Neural cell (in vitro differentiated cells): Measurements from ENCODE around the gene CFAP100. TPM values are rescaled to one million over a fixed set of nuclear protein-coding genes. Genes with fewer than 3 reads are reported as not detected.

Source experiments
- H2AFZ ChIP-seq: fragments of 200-600, 300-800 bp; sonication (generic), shearing (Covaris generic); 2 replicates; pipeline ENCODE4 v1.6.0; 2014; ENCODE audit warnings: low read depth, mild to moderate bottlenecking, antibody characterized with exemption, low read length, moderate library complexity
- H3F3A ChIP-seq: fragments of 200-600 bp; shearing (Covaris generic); 2 replicates; pipeline ENCODE4 v1.6.1; 2016; ENCODE audit warnings: mild to moderate bottlenecking, moderate library complexity, mixed read lengths, antibody characterized with exemption, low read length; ENCODE audit not compliant: insufficient read depth, poor library complexity, severe bottlenecking
- H3K27ac ChIP-seq: fragments of 200-600, 300-800 bp; sonication (generic), shearing (Covaris generic); 2 replicates; pipeline ENCODE4 v1.5.1; 2014; ENCODE audit warnings: mild to moderate bottlenecking, low read length, moderate library complexity
- H3K27me3 ChIP-seq: fragments of 300-800, 200-600 bp; sonication (generic), shearing (Covaris generic); 2 replicates; pipeline ENCODE4 v1.6.0; 2014; ENCODE audit warnings: mild to moderate bottlenecking, low read depth, low read length, moderate library complexity; ENCODE audit not compliant: insufficient read depth
- H3K36me3 ChIP-seq: fragments of 300-800, 200-600 bp; sonication (generic), shearing (Covaris generic); 2 replicates; pipeline ENCODE4 v1.5.1; 2014; ENCODE audit warnings: mild to moderate bottlenecking, antibody characterized with exemption, low read length, moderate library complexity; ENCODE audit not compliant: insufficient read depth
- H3K4me2 ChIP-seq: fragments of 300-800, 200-600 bp; sonication (generic), shearing (Covaris generic); 2 replicates; pipeline ENCODE4 v1.6.0; 2014; ENCODE audit warnings: mild to moderate bottlenecking, low read length
- H3K4me3 ChIP-seq: fragments of 300-800, 200-600 bp; sonication (generic), shearing (Covaris generic); 2 replicates; pipeline ENCODE4 v1.5.1; 2014; ENCODE audit warnings: mild to moderate bottlenecking, low read length, moderate library complexity
- H3K79me2 ChIP-seq: fragments of 200-600 bp; shearing (Covaris generic); replicated peaks from 2 replicates; pipeline ENCODE4 v1.6.0; 2014; ENCODE audit warnings: mild to moderate bottlenecking, low read length, moderate library complexity; ENCODE audit not compliant: insufficient read depth
- H3K9ac ChIP-seq: fragments of 300-800, 200-600 bp; sonication (generic), shearing (Covaris generic); 2 replicates; pipeline ENCODE4 v1.6.1; 2016; ENCODE audit warnings: mild to moderate bottlenecking, low read length, mixed read lengths
- H3K9me2 ChIP-seq: fragments of 200-600 bp; shearing (Covaris generic); 2 replicates; pipeline ENCODE4 v1.6.1; 2016; ENCODE audit warnings: mild to moderate bottlenecking, low read length, mixed read lengths; ENCODE audit not compliant: insufficient read depth
- H3K9me3 ChIP-seq: fragments of 200-600, 300-800 bp; sonication (generic), shearing (Covaris generic); 2 replicates; pipeline ENCODE4 v1.6.1; 2016; ENCODE audit warnings: mild to moderate bottlenecking, mixed run types, low read length, moderate library complexity, mixed read lengths
- H4K20me1 ChIP-seq: fragments of 200-600 bp; shearing (Covaris generic); 2 replicates; pipeline ENCODE4 v1.6.1; 2016; ENCODE audit warnings: mild to moderate bottlenecking, mixed run types; ENCODE audit not compliant: insufficient read depth
- EP300 ChIP-seq: fragments of 450-650 bp; conservative IDR thresholded peaks from 2 replicates; pipeline ENCODE4 v1.6.1; 2014; ENCODE audit warnings: antibody characterized with exemption, mild to moderate bottlenecking, moderate library complexity; ENCODE audit not compliant: poor library complexity, severe bottlenecking
- EZH2 ChIP-seq: fragments of 200-600, 300-800 bp; shearing (Covaris generic), sonication (generic); IDR thresholded peaks from 2 replicates; pipeline ENCODE4 v1.6.1; 2014; ENCODE audit warnings: antibody characterized with exemption, low read length, borderline replicate concordance, mild to moderate bottlenecking; ENCODE audit not compliant: insufficient read depth, poor library complexity, severe bottlenecking
- MXI1 ChIP-seq: fragments of 450-650 bp; conservative IDR thresholded peaks from 2 replicates; pipeline ENCODE4 v1.6.1; 2014; ENCODE audit warnings: antibody characterized with exemption, mild to moderate bottlenecking; ENCODE audit not compliant: poor library complexity, severe bottlenecking
- POLR2AphosphoS5 ChIP-seq: IDR thresholded peaks from 2 replicates; pipeline ENCODE4 v1.6.1; 2012
- RAD21 ChIP-seq: fragments of 450-650 bp; conservative IDR thresholded peaks from 2 replicates; pipeline ENCODE4 v1.6.1; 2014; ENCODE audit warnings: antibody characterized with exemption, mild to moderate bottlenecking, moderate library complexity
- SMC3 ChIP-seq: fragments of 450-650 bp; conservative IDR thresholded peaks from 2 replicates; pipeline ENCODE4 v1.6.1; 2014; ENCODE audit warnings: antibody characterized with exemption, mild to moderate bottlenecking, moderate library complexity; ENCODE audit not compliant: poor library complexity
- TAF1 ChIP-seq: IDR thresholded peaks from 2 replicates; pipeline ENCODE4 v1.6.1; 2012; ENCODE audit warnings: low read depth
- polyA plus RNA-seq: library from polyadenylated mRNA; depleted of rRNA; stranded (reverse); fragments of >200 nt; gene quantifications from 2 replicates; pipeline ENCODE4 v1.2.3, GENCODE V29; 2014
- TF ChIP-seq, protein P1 (sequence below): fragments of 450-650 bp; IDR thresholded peaks from 2 replicates; pipeline ENCODE4 v1.5.1; 2014; ENCODE audit warnings: antibody characterized with exemption, mild to moderate bottlenecking, moderate library complexity; ENCODE audit not compliant: poor library complexity, severe bottlenecking
- TF ChIP-seq, protein P2 (sequence below): IDR thresholded peaks from 2 replicates; pipeline ENCODE4 v1.6.1; 2012; ENCODE audit warnings: borderline replicate concordance

Gene CFAP100
- polyA plus RNA-seq, 1 donor from 2014 or later: not detected

DNA sequence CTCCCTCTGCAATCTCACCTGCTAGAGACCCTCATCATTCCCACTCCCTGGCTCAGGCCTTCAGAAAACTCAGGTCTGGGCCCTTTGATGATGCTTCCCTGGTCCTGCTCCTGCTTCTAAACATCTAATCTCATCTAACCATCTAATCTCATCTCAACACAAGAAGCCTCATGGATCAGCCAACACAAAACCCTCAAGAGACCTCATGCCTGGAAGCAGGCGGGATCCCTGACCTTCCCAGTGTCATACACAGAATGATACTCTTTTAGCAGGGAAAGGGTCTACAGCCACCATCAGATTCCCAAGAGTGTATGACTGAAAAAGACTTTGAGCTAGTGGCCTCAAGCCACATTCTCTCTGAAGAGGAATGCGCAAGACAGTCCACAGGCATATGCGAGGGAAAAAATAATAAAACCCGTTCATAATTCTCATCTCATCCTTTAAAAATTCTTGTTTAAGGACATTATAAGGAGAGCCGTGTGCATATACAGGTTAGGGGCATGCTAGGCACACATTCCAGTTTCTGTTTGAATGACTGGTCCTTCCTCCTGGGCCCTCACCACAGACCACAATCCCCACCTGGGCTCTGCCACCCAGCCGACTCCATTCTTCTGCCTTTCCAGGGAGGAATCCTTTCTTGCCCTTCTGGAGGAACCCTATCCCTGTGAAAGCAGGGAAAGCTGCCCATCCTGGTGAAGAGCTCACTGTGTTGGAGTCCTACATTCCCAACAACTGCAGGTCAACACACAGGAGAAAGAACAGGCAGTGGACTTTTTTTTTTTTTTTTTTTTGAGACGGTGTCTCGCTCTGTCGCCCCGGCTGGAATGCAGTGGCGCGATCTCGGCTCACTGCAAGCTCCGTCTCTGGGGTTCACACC, 78.8 kb downstream of the CFAP100 start:
- Histone ChIP-seq H3K36me3 (peaks cover 5% of the 10 kb centered on the region), H2AFZ (no peak overlapping the region), H4K20me1 (peaks cover 27% of the 10 kb centered on the region), H3K4me2 (peak overlapping the region; percentile 92), H3F3A (no peaks in the 10 kb centered on the region), H3K4me3 (peak overlapping the region; percentile 83), H3K79me2 (peaks cover 47% of the 10 kb centered on the region), H3K9me2 (no peaks in the 10 kb centered on the region), H3K27me3 (no peaks in the 10 kb centered on the region), H3K9me3 (no peaks in the 10 kb centered on the region), H3K27ac (no peak overlapping the region), H3K9ac (no peak overlapping the region)
- TF ChIP-seq EP300 (no peak), TAF1 (no peak), EZH2 (no peak), MXI1 (no peak), RAD21 (no peak), SMC3 (no peak), POLR2AphosphoS5 (no peak)
- TF ChIP-seq, protein P1, sequence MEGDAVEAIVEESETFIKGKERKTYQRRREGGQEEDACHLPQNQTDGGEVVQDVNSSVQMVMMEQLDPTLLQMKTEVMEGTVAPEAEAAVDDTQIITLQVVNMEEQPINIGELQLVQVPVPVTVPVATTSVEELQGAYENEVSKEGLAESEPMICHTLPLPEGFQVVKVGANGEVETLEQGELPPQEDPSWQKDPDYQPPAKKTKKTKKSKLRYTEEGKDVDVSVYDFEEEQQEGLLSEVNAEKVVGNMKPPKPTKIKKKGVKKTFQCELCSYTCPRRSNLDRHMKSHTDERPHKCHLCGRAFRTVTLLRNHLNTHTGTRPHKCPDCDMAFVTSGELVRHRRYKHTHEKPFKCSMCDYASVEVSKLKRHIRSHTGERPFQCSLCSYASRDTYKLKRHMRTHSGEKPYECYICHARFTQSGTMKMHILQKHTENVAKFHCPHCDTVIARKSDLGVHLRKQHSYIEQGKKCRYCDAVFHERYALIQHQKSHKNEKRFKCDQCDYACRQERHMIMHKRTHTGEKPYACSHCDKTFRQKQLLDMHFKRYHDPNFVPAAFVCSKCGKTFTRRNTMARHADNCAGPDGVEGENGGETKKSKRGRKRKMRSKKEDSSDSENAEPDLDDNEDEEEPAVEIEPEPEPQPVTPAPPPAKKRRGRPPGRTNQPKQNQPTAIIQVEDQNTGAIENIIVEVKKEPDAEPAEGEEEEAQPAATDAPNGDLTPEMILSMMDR: no peak
- TF ChIP-seq, protein P2, sequence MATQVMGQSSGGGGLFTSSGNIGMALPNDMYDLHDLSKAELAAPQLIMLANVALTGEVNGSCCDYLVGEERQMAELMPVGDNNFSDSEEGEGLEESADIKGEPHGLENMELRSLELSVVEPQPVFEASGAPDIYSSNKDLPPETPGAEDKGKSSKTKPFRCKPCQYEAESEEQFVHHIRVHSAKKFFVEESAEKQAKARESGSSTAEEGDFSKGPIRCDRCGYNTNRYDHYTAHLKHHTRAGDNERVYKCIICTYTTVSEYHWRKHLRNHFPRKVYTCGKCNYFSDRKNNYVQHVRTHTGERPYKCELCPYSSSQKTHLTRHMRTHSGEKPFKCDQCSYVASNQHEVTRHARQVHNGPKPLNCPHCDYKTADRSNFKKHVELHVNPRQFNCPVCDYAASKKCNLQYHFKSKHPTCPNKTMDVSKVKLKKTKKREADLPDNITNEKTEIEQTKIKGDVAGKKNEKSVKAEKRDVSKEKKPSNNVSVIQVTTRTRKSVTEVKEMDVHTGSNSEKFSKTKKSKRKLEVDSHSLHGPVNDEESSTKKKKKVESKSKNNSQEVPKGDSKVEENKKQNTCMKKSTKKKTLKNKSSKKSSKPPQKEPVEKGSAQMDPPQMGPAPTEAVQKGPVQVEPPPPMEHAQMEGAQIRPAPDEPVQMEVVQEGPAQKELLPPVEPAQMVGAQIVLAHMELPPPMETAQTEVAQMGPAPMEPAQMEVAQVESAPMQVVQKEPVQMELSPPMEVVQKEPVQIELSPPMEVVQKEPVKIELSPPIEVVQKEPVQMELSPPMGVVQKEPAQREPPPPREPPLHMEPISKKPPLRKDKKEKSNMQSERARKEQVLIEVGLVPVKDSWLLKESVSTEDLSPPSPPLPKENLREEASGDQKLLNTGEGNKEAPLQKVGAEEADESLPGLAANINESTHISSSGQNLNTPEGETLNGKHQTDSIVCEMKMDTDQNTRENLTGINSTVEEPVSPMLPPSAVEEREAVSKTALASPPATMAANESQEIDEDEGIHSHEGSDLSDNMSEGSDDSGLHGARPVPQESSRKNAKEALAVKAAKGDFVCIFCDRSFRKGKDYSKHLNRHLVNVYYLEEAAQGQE: no peak

DNA sequence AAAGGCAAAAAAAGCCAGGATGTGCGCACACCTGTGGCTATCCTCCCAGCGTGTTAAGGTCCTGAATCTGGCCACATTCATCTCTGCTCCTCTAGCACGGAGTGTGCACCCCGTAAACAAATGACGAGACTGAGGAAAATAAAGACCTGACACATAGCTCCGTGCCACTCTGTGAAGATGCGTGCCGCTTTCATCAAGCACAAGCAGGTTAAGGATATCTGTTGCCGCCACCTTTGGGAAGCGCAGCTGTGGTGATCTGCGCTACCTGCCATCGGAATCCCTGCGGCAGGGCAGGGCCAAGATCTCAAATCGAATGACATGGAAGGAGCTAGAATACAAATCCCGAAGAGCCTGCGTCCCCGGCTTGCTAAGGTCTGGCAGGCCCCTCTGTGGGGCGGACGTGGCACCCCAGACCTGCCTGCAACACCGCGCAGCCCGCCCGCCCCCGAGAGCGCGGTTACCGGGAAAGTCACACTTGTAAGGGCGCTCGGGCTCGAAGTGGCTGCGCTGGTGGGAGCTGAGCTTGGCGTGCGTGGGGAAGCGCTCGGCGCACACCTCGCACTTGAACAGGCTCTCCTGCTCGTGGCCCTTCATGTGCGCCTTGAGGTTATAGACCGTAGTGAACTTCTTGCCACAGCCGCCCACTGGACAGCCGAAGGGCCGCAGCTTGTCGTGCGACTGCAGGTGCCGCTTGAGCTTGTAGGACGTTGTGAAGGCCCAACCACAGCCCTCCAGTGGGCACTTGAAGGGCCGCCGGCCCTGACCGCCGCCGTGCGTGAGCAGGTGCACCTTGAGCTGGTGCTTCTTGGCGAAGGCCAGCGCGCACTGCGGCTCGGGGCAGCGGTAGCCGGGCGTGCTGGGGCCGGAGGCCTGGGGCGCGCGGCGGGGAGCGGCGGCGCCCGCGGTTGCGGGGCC, 80.0 kb downstream of the CFAP100 start:
- H3F3A ChIP-seq: no peaks in the 10 kb centered on the region
- peaks cover 27% of the 10 kb centered on the region for H4K20me1 ChIP-seq
- no peak overlapping the region for H2AFZ ChIP-seq
- peaks cover 39% of the 10 kb centered on the region for H3K79me2 ChIP-seq
- TF ChIP-seq MXI1: peak; percentile 64
- TF ChIP-seq RAD21: peak; percentile 8
- TF ChIP-seq SMC3: no peak
- no peaks in the 10 kb centered on the region for H3K27me3 ChIP-seq
- peak overlapping the region; percentile 82 for H3K9ac ChIP-seq
- H3K9me2 ChIP-seq: no peaks in the 10 kb centered on the region
- no peaks in the 10 kb centered on the region for H3K9me3 ChIP-seq
- H3K4me2 ChIP-seq: peak overlapping the region; percentile 84
- peak overlapping the region; percentile 83 for H3K4me3 ChIP-seq
- peak overlapping the region; percentile 67 for H3K27ac ChIP-seq
- no peaks in the 10 kb centered on the region for H3K36me3 ChIP-seq
